ENCODE results near the gene AHSA1.

- TF ChIP-seq CTCF (IDR thresholded peaks at IDR 0.05; ENCODE audit: low read depth, low read length, poor library complexity, severe bottlenecking) = no peak
- TF ChIP-seq EZH2phosphoT487 (IDR thresholded peaks at IDR 0.05; ENCODE audit: borderline replicate concordance, low read length) = no peak
These were observed 28.2 kb downstream of the AHSA1 start for GRCh38 chr14:77485901-77486678.

Measured in DOHH2 (cell line).